K562 (cell line): ENCODE measurements around the gene DIPK1A. TPM values are rescaled to one million over a fixed set of nuclear protein-coding genes. Genes with fewer than 3 reads are reported as not detected.

ENCODE experiments used
- BRCA1 ChIP-seq, 2 experiments: fragments of 450-650 bp in 1 of 2; sonication (generic) in 1 of 2; formaldehyde crosslinking in 1 of 2; IDR thresholded peaks; 2 replicates each; pipeline versions ENCODE4 v1.5.0 to v1.6.1; 2017 to 2020; ENCODE audit warnings: mild to moderate bottlenecking in 1 of 2, missing genetic modification reagents in 1 of 2
- CXXC5 ChIP-seq: fragments of 250-450 bp; sonication (Bioruptor Pico); IDR thresholded peaks from 2 replicates; pipeline ENCODE4 v1.8.0; 2022; ENCODE audit warnings: inconsistent platforms, mild to moderate bottlenecking, moderate library complexity
- ETV1 ChIP-seq: fragments of 450-650 bp; conservative IDR thresholded peaks from 2 replicates; pipeline ENCODE4 v1.6.1; 2016; ENCODE audit warnings: missing genetic modification characterization, control low read depth, low read depth, missing compliant biosample characterization
- FOXK2 ChIP-seq, 2 experiments: fragments of 450-650 bp; IDR thresholded peaks in 1 of 2; conservative IDR thresholded peaks in 1 of 2; 2 replicates each; pipeline ENCODE4 v1.6.1; 2016; ENCODE audit warnings: low read depth in 2 of 2, mild to moderate bottlenecking in 1 of 2
- GTF2E2 ChIP-seq: fragments of 200-800 bp; sonication (Bioruptor generic); IDR thresholded peaks from 2 replicates; pipeline ENCODE4 v1.6.1; 2016; ENCODE audit warnings: missing genetic modification characterization, missing compliant biosample characterization
- MECOM ChIP-seq: fragments of 250-450 bp; sonication (Bioruptor Pico); IDR thresholded peaks from 2 replicates; pipeline ENCODE4 v1.8.0; 2022; ENCODE audit warnings: inconsistent platforms
- MEIS2 ChIP-seq: fragments of 450-650 bp; IDR thresholded peaks from 2 replicates; pipeline ENCODE4 v1.6.1; 2014; ENCODE audit warnings: mild to moderate bottlenecking; ENCODE audit not compliant: partially characterized antibody
- MTF1 ChIP-seq: fragments of 250-450 bp; sonication (Bioruptor Pico); IDR thresholded peaks from 2 replicates; pipeline ENCODE4 v1.9.0; 2021; ENCODE audit warnings: moderate library complexity, mild to moderate bottlenecking, inconsistent platforms, borderline replicate concordance
- NFIX ChIP-seq: fragments of 250-450 bp; sonication (Bioruptor Pico); IDR thresholded peaks from 2 replicates; pipeline ENCODE4 v1.4.0; 2020; ENCODE audit warnings: low read depth, mild to moderate bottlenecking, moderate library complexity
- POLR2AphosphoS2 ChIP-seq: IDR thresholded peaks from 2 replicates; pipeline ENCODE4 v1.6.1; 2012; ENCODE audit warnings: low read length, improper control_type of control experiment
- PTBP1 ChIP-seq: fragments of 200-400 bp; formaldehyde crosslinking; IDR thresholded peaks from 2 replicates; pipeline ENCODE4 v1.6.1; 2017; ENCODE audit warnings: low read depth, low read length
- RAD51 ChIP-seq: fragments of 450-650 bp; IDR thresholded peaks from 2 replicates; pipeline ENCODE4 v1.7.1; 2016; ENCODE audit warnings: low read depth, mild to moderate bottlenecking, borderline replicate concordance
- SLC30A9 ChIP-seq: fragments of 250-450 bp; sonication (Bioruptor Pico); IDR thresholded peaks from 2 replicates; pipeline ENCODE4 v1.8.0; 2022; ENCODE audit warnings: mild to moderate bottlenecking, moderate library complexity
- ZC3H11A ChIP-seq: IDR thresholded peaks from 2 replicates; pipeline ENCODE4 v1.6.1; 2012; ENCODE audit warnings: low read depth, low read length, improper control_type of control experiment
- ZFP30 ChIP-seq: fragments of 250-450 bp; sonication (Bioruptor Pico); IDR thresholded peaks from 2 replicates; pipeline ENCODE4 v1.8.0; 2022; ENCODE audit warnings: moderate library complexity, mild to moderate bottlenecking, inconsistent platforms, borderline replicate concordance
- ZFP36 ChIP-seq: fragments of 150-350 bp; IDR thresholded peaks from 2 replicates; pipeline ENCODE4 v1.6.1; 2018; ENCODE audit warnings: low read length, low read depth; ENCODE audit not compliant: partially characterized antibody
- ZFX ChIP-seq: sonication (generic); formaldehyde crosslinking; IDR thresholded peaks from 2 replicates; pipeline ENCODE4 v1.8.0; 2022; ENCODE audit warnings: mild to moderate bottlenecking, missing genetic modification reagents, moderate library complexity
- ZNF431 ChIP-seq: sonication (generic); formaldehyde crosslinking; IDR thresholded peaks from 2 replicates; pipeline ENCODE4 v1.8.0; 2022; ENCODE audit warnings: mild to moderate bottlenecking, missing genetic modification reagents
- ZNF551 ChIP-seq: fragments of 250-450 bp; sonication (Bioruptor Pico); IDR thresholded peaks from 2 replicates; pipeline ENCODE4 v1.5.0; 2021; ENCODE audit warnings: mild to moderate bottlenecking, moderate library complexity
- ZNF785 ChIP-seq: fragments of 250-450 bp; sonication (Bioruptor Pico); IDR thresholded peaks from 2 replicates; pipeline ENCODE4 v1.4.0; 2020; ENCODE audit warnings: mild to moderate bottlenecking
- polyA plus RNA-seq, 8 experiments: library from polyadenylated mRNA; depleted of rRNA in 4 of 8; stranded (reverse) in 5 of 8; unstranded in 3 of 8; fragments of >200 nt; fragmentation: Nextera tagmentation in 2 of 8; fragmentation: Illumina TruSeq in 1 of 8; extraction: Ambion mirVana in 2 of 8; extraction: Trizol in 1 of 8; gene quantifications; 2 replicates each; pipeline versions ENCODE4 v1.2.1 to v1.2.3, GENCODE V29; 2011 to 2014; ENCODE audit warnings: inconsistent platforms in 1 of 8, missing spikeins in 1 of 8
- total RNA-seq, 7 experiments: library from RNA; depleted of rRNA in 6 of 7; stranded (reverse); fragments of >200 nt in 6 of 7; fragmentation: Illumina TruSeq in 2 of 7; extraction: Trizol in 2 of 7; gene quantifications; 2 replicates each; pipeline versions ENCODE4 v1.2.1 to v1.2.3, GENCODE V29; 2011 to 2021; ENCODE audit warnings: low replicate concordance in 1 of 7
- TF ChIP-seq, protein P1 (sequence below): fragments of 250-450 bp; sonication (Bioruptor Pico); IDR thresholded peaks from 2 replicates; pipeline ENCODE4 v1.8.0; 2021; ENCODE audit warnings: mild to moderate bottlenecking, moderate library complexity
- TF ChIP-seq, protein P2 (sequence below): fragments of 200-800 bp; sonication (Bioruptor generic); IDR thresholded peaks from 2 replicates; pipeline ENCODE4 v1.6.1; 2017; ENCODE audit warnings: missing genetic modification characterization, missing compliant biosample characterization
- TF ChIP-seq, protein P3 (sequence below): sonication (generic); formaldehyde crosslinking; IDR thresholded peaks from 2 replicates; pipeline ENCODE4 v1.8.0; 2022; ENCODE audit warnings: mild to moderate bottlenecking, missing genetic modification reagents
- TF ChIP-seq, protein P4 (sequence below): sonication (generic); formaldehyde crosslinking; IDR thresholded peaks from 2 replicates; pipeline ENCODE4 v1.8.0; 2023; ENCODE audit warnings: mild to moderate bottlenecking, missing genetic modification reagents

Gene DIPK1A
- total and polyA plus RNA-seq, 9 of the 15 experiments (the other 6 are each of a cell fraction or from before 2014, with no cell fraction given): 0.54 to 2.5 (median 1.3) TPM

DNA sequence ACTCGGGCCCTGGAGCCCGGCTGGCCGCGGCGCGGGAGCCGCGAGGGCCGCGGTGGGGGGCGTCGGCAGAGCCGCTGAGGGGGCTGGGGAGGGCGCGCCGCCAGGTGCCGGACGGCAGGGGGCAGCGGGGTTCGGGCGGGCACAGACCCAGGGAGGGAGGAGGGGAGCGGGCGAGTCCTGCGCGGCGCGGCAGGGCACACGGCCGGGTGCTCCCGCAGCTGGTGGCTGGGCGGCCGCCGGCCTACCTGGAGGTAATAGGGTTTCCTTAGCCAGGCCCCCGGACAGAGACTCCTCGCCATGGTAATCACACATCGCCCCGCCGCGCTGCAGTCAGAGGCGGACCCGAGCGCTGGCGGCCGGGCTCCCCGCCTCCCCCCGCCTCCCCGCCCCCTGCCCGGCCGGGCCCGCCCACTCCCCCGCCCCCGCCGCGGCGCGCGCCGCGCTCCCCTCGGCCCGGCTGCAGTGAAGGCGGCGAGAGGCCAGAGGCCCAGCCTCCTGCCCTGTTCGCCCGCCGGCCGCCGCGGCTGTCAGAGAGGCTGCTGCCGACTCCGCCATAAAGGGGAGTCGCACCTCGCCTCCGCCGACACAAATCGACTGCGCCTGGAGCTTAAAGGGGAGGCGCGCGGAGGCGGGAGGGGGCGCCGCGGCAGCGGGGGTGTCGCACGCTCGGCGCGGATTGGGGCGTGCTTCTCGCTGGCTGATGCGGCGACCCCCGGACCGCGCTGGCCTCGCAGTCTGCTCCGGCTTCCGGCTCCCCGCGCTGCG is at the start of gene DIPK1A (continued):
- TF ChIP-seq, protein P1, sequence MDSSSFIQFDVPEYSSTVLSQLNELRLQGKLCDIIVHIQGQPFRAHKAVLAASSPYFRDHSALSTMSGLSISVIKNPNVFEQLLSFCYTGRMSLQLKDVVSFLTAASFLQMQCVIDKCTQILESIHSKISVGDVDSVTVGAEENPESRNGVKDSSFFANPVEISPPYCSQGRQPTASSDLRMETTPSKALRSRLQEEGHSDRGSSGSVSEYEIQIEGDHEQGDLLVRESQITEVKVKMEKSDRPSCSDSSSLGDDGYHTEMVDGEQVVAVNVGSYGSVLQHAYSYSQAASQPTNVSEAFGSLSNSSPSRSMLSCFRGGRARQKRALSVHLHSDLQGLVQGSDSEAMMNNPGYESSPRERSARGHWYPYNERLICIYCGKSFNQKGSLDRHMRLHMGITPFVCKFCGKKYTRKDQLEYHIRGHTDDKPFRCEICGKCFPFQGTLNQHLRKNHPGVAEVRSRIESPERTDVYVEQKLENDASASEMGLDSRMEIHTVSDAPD: no peak
- TF ChIP-seq POLR2AphosphoS2 (no peak), FOXK2 (conservative IDR thresholded peaks at IDR 0.05 in 1 of 2, IDR thresholded peaks at IDR 0.05 in 1 of 2; ENCODE audit: low read depth in 2 of 2) (no peak), ZNF551 (CRISPR knock-in tag) (no peak), ZFP30 (no peak), RAD51 (no peak), GTF2E2 (tag) (no peak), ZNF785 (CRISPR knock-in tag) (no peak), CXXC5 (CRISPR knock-in tag) (peak; percentile 5), NFIX (CRISPR knock-in tag) (no peak), PTBP1 (no peak), ZC3H11A (no peak), MTF1 (CRISPR knock-in tag) (no peak), SLC30A9 (no peak), MEIS2 (no peak), BRCA1 (IDR thresholded peaks at IDR 0.05) (no peak), BRCA1 (CRISPR knock-in tag; IDR thresholded peaks at IDR 0.05) (no peak), ZNF431 (CRISPR knock-in tag) (no peak), ETV1 (tag) (no peak), ZFP36 (no peak), ZFX (CRISPR knock-in tag) (peak; percentile 88), MECOM (CRISPR knock-in tag) (no peak)
- TF ChIP-seq, protein P2, sequence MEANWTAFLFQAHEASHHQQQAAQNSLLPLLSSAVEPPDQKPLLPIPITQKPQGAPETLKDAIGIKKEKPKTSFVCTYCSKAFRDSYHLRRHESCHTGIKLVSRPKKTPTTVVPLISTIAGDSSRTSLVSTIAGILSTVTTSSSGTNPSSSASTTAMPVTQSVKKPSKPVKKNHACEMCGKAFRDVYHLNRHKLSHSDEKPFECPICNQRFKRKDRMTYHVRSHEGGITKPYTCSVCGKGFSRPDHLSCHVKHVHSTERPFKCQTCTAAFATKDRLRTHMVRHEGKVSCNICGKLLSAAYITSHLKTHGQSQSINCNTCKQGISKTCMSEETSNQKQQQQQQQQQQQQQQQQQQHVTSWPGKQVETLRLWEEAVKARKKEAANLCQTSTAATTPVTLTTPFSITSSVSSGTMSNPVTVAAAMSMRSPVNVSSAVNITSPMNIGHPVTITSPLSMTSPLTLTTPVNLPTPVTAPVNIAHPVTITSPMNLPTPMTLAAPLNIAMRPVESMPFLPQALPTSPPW (CRISPR knock-in tag): peak; percentile 95
- TF ChIP-seq, protein P3, sequence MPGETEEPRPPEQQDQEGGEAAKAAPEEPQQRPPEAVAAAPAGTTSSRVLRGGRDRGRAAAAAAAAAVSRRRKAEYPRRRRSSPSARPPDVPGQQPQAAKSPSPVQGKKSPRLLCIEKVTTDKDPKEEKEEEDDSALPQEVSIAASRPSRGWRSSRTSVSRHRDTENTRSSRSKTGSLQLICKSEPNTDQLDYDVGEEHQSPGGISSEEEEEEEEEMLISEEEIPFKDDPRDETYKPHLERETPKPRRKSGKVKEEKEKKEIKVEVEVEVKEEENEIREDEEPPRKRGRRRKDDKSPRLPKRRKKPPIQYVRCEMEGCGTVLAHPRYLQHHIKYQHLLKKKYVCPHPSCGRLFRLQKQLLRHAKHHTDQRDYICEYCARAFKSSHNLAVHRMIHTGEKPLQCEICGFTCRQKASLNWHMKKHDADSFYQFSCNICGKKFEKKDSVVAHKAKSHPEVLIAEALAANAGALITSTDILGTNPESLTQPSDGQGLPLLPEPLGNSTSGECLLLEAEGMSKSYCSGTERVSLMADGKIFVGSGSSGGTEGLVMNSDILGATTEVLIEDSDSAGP (CRISPR knock-in tag): no peak
- TF ChIP-seq, protein P4, sequence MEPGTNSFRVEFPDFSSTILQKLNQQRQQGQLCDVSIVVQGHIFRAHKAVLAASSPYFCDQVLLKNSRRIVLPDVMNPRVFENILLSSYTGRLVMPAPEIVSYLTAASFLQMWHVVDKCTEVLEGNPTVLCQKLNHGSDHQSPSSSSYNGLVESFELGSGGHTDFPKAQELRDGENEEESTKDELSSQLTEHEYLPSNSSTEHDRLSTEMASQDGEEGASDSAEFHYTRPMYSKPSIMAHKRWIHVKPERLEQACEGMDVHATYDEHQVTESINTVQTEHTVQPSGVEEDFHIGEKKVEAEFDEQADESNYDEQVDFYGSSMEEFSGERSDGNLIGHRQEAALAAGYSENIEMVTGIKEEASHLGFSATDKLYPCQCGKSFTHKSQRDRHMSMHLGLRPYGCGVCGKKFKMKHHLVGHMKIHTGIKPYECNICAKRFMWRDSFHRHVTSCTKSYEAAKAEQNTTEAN (CRISPR knock-in tag): no peak
